CD4-positive, CD25-positive, alpha-beta regulatory T cell (primary cell): ENCODE measurements around the gene GART. TPM values are rescaled to one million over a fixed set of nuclear protein-coding genes. Genes with fewer than 3 reads are reported as not detected.

Experiments
- ATAC-seq, 2 donors: fragments of 150-1000 bp; cut with Tn5 transposase; one replicate each; pipeline ENCODE4 v1.10.0; 2021; ENCODE audit warnings: low read depth in 2 of 2, moderate number of reproducible peaks in 2 of 2, moderate library complexity in 1 of 2
- DNase-seq, 3 donors: peaks; one replicate each; pipeline versions ENCODE4 v3.0.0 to v3.0.0-alpha.2; 2012 to 2022; ENCODE audit warnings: mixed read lengths in 1 of 3
- H3K27ac ChIP-seq: one replicate; pipeline ENCODE4 v1.7.0; 2013; ENCODE audit warnings: mild to moderate bottlenecking, low read length; ENCODE audit not compliant: insufficient read depth, poor library complexity, severe bottlenecking
- H3K27me3 ChIP-seq: one replicate; pipeline ENCODE4 v1.7.0; 2013; ENCODE audit warnings: low read length; ENCODE audit not compliant: control insufficient read depth, insufficient read depth
- H3K36me3 ChIP-seq: one replicate; pipeline ENCODE4 v1.7.0; 2013; ENCODE audit warnings: mild to moderate bottlenecking, low read length, moderate library complexity; ENCODE audit not compliant: control insufficient read depth, insufficient read depth
- H3K4me1 ChIP-seq: 2 replicates; pipeline ENCODE4 v1.7.0; 2013; ENCODE audit warnings: mild to moderate bottlenecking, low read length; ENCODE audit not compliant: insufficient read depth, control insufficient read depth, poor library complexity, severe bottlenecking
- H3K4me3 ChIP-seq: one replicate; pipeline ENCODE4 v1.7.0; 2013; ENCODE audit warnings: low read depth, mild to moderate bottlenecking, low read length, moderate library complexity
- H3K9me3 ChIP-seq, 2 experiments: 1 replicate in 1 of 2; 2 replicates in 1 of 2; pipeline ENCODE4 v1.7.0; 2013; ENCODE audit warnings: low read length in 2 of 2, mild to moderate bottlenecking in 1 of 2, moderate library complexity in 1 of 2; ENCODE audit not compliant: control insufficient read depth in 2 of 2
- H3K27ac Mint-ChIP-seq, 3 donors: one replicate each; pipeline ENCODE4 v1.8.0; 2020 to 2022; ENCODE audit warnings: mild to moderate bottlenecking in 3 of 3, mixed read lengths in 3 of 3, moderate library complexity in 2 of 3
- H3K27me3 Mint-ChIP-seq: one replicate; pipeline ENCODE4 v1.8.0; 2022; ENCODE audit warnings: mild to moderate bottlenecking, mixed read lengths
- H3K36me3 Mint-ChIP-seq: one replicate; pipeline ENCODE4 v1.8.0; 2020; ENCODE audit warnings: mixed read lengths
- H3K4me1 Mint-ChIP-seq, 4 donors: one replicate each; pipeline ENCODE4 v1.8.0; 2020 to 2022; ENCODE audit warnings: mixed read lengths in 4 of 4, mild to moderate bottlenecking in 1 of 4
- H3K4me3 Mint-ChIP-seq, 4 donors: one replicate each; pipeline ENCODE4 v1.8.0; 2020 to 2022; ENCODE audit warnings: mild to moderate bottlenecking in 4 of 4, mixed read lengths in 4 of 4, moderate library complexity in 3 of 4
- H3K9me3 Mint-ChIP-seq, 7 donors: one replicate each; pipeline ENCODE4 v1.8.0; 2020 to 2022; ENCODE audit warnings: mixed read lengths in 7 of 7, mild to moderate bottlenecking in 3 of 7, moderate library complexity in 2 of 7
- polyA plus RNA-seq, 4 donors: library from polyadenylated mRNA; unstranded; fragments of 300-500 nt; fragmentation: Illumina TruSeq; gene quantifications; one replicate each; pipeline ENCODE4 v1.2.3, GENCODE V29; 2021
- total RNA-seq: library from RNA; stranded (reverse); gene quantifications from one replicate; pipeline ENCODE4 v1.2.3, GENCODE V29; 2022

GART gene
- total and polyA plus RNA-seq, 5 donors from 2014 or later = 44.0 to 63.9 (median 49.9) TPM

DNA sequence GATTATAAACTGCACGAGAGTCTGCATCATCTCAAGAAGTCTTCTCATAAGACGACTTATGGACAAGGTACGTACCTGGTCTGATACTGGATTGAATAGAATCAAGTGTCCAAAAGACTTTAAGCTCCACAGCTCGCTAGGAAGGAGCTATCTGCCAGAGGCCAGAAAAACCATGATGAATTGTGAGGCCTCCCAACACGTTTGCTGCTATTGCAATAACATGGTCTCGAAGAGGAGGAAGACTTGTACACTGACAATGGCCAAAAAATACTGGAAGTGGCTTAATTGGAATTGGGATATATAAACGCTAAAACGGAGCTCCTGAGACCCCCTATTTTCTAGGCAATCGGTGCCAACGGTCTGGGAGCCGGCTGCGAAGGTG lies 50.9 kb downstream of the GART start:
- DNase-seq (no peak), ATAC-seq (no peak)
- Histone ChIP-seq H3K4me1 (peaks cover 11% of the 10 kb centered on the region), H3K27me3 (no peaks in the 10 kb centered on the region), H3K4me3 (peak overlapping the region; percentile 83), H3K36me3 (no peaks in the 10 kb centered on the region), H3K27ac (no peak overlapping the region), H3K9me3 (no peaks in the 10 kb centered on the region)
- H3K4me3 Mint-ChIP-seq = peak overlapping the region; percentile 85 to 97 (median 92)
- no peaks in the 10 kb centered on the region for H3K9me3 Mint-ChIP-seq
- H3K36me3 Mint-ChIP-seq = no peaks in the 10 kb centered on the region
- H3K27ac Mint-ChIP-seq = peak overlapping the region; percentile 29 to 93 (median 92)
- H3K27me3 Mint-ChIP-seq = peaks cover 25% of the 10 kb centered on the region
- H3K4me1 Mint-ChIP-seq = peaks cover 3 to 14% (median 8%) of the 10 kb centered on the region in 4 donors

DNA sequence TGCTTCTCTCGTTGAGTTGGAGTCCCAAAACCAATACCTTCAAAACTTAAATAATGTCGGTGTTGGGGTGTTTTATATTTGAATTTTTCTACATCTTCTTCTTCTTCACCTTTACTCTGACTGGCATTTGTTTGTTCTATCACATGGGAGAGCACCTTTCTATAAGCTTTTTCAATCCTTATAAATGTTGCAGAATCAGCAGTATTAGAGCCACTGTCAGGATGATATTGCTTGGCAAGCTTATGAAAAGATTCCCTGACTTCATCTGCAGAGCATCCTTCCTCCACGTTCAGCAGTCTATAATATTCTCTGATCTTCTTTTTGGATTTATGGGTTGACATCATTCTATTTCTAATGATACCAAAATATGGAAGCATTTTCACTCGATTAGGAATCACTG lies 53.0 kb downstream of the GART start:
- Mint-ChIP-seq H3K4me3 (peak overlapping the region in 2 of 4 donors; percentile 64 to 85), H3K27me3 (peaks cover 21% of the 10 kb centered on the region), H3K9me3 (no peaks in the 10 kb centered on the region), H3K36me3 (no peaks in the 10 kb centered on the region), H3K4me1 (peaks cover 3 to 14% (median 8%) of the 10 kb centered on the region in 4 donors), H3K27ac (peak overlapping the region in 1 of 3 donors; percentile 18)
- no peaks in the 10 kb centered on the region for H3K36me3 ChIP-seq
- no peaks in the 10 kb centered on the region for H3K9me3 ChIP-seq
- H3K4me3 ChIP-seq = no peak overlapping the region
- DNase-seq (no peak), ATAC-seq (no peak)
- H3K27ac ChIP-seq = no peak overlapping the region
- H3K4me1 ChIP-seq = peaks cover 11% of the 10 kb centered on the region
- no peaks in the 10 kb centered on the region for H3K27me3 ChIP-seq

DNA sequence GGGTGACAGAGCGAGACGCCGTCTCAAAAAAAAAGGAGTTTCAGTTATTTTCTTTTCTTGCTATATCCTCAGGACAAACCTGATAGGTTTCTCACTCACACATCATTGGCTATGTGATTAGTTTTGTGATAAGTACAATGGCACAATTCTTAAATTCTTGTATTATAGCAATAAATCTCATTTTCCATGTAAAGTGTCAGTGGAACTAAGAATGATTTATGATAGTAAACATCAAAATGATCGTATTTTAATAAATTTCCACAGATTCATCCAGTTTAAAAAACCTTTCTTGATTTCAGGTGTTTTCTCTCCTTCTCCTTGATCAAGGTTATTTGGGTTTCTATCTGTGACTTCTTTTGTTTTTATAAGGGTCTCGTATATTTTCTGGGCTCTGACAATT lies 53.9 kb downstream of the GART start:
- H3K36me3 Mint-ChIP-seq = no peaks in the 10 kb centered on the region
- H3K9me3 Mint-ChIP-seq = no peaks in the 10 kb centered on the region
- Histone ChIP-seq H3K36me3 (no peaks in the 10 kb centered on the region), H3K27ac (no peak overlapping the region), H3K4me3 (no peak overlapping the region), H3K4me1 (peaks cover 11% of the 10 kb centered on the region), H3K9me3 (no peaks in the 10 kb centered on the region), H3K27me3 (no peaks in the 10 kb centered on the region)
- H3K27ac Mint-ChIP-seq = no peak overlapping the region
- ATAC-seq (no peak), DNase-seq (no peak)
- peaks cover 3 to 14% (median 8%) of the 10 kb centered on the region in 4 donors for H3K4me1 Mint-ChIP-seq
- no peak overlapping the region for H3K4me3 Mint-ChIP-seq
- peaks cover 22% of the 10 kb centered on the region for H3K27me3 Mint-ChIP-seq

DNA sequence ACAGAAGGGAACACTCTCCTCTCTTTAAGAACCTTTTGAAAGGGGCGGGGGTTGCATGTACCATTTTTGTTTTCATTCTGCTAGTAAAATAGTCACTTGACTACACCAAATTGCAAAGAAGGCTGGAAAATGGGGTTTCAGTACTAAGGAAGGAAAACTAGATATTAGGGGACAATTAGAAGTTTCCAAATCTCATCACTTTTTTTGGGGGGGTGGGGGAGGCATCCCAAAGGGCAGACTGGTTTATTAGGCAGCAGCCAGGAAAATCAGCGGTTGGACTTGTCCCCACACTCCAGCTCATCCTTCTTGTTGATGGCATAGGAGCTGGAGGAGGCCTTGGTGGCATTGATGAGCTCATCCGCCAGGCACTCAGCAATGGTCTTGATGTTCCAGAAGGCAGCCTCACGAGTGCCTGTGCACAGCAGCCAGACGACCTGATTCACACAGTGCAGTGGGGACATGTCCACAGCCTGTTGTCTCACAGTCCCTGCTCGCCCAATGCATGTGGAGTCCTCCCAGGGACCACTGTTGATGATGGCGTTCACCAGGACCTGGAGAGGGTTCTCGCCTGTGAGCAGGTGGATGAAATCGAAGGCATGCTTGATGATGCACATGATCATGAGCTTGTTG lies 60.5 kb downstream of the GART start:
- Histone ChIP-seq H3K9me3 (no peaks in the 10 kb centered on the region), H3K4me3 (no peak overlapping the region), H3K27me3 (no peaks in the 10 kb centered on the region), H3K4me1 (peaks cover 16% of the 10 kb centered on the region), H3K36me3 (no peaks in the 10 kb centered on the region), H3K27ac (no peak overlapping the region)
- ATAC-seq = no peak
- H3K4me1 Mint-ChIP-seq = peaks cover 7 to 34% (median 12%) of the 10 kb centered on the region in 4 donors
- peak overlapping the region; percentile 81 to 99 (median 94) for H3K4me3 Mint-ChIP-seq
- peaks cover 3% of the 10 kb centered on the region for H3K36me3 Mint-ChIP-seq
- DNase-seq = no peak
- H3K9me3 Mint-ChIP-seq = no peaks in the 10 kb centered on the region
- H3K27ac Mint-ChIP-seq = peak overlapping the region in 1 of 3 donors; percentile 84
- peaks cover 10% of the 10 kb centered on the region for H3K27me3 Mint-ChIP-seq

DNA sequence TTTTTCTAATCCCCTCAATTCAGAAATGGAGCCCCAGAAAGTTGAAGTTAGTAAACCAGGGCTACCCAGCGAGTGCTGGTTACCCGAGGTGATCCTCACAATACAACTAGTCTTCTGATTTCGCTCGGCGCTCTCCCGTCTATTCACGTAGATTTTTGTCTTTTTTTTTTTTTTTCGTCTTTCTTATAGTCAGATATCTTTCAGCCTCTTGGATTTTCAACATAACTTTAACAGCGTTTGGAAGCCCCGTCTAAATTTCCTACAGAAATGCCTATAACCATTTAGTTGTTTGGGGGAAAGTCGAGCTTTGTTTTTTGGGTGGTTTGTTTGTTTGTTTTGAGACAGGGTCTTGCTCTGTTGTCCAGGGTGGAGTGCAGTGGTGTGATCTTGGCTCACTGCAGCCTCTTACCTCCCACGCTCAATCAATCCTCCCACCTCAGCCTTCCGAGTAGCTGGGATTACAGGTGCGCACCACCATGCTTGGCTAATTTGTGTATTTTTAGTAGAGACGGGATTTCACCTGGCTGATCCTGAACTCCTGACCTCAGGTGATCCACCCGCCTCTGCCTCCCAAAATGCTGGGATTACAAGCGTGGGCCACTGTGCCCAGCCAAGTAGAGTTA lies 61.3 kb downstream of the GART start:
- Histone ChIP-seq H3K27ac (peak overlapping the region; percentile 92), H3K9me3 (no peaks in the 10 kb centered on the region), H3K4me1 (peaks cover 16% of the 10 kb centered on the region), H3K27me3 (no peaks in the 10 kb centered on the region), H3K4me3 (peak overlapping the region; percentile 88), H3K36me3 (no peaks in the 10 kb centered on the region)
- Mint-ChIP-seq H3K36me3 (peaks cover 3% of the 10 kb centered on the region), H3K4me3 (peak overlapping the region; percentile 81 to 99 (median 94)), H3K4me1 (peaks cover 7 to 36% (median 12%) of the 10 kb centered on the region in 4 donors), H3K9me3 (no peaks in the 10 kb centered on the region), H3K27ac (peak overlapping the region; percentile 73 to 90 (median 84)), H3K27me3 (peaks cover 10% of the 10 kb centered on the region)
- ATAC-seq (no peak), DNase-seq (no peak)

DNA sequence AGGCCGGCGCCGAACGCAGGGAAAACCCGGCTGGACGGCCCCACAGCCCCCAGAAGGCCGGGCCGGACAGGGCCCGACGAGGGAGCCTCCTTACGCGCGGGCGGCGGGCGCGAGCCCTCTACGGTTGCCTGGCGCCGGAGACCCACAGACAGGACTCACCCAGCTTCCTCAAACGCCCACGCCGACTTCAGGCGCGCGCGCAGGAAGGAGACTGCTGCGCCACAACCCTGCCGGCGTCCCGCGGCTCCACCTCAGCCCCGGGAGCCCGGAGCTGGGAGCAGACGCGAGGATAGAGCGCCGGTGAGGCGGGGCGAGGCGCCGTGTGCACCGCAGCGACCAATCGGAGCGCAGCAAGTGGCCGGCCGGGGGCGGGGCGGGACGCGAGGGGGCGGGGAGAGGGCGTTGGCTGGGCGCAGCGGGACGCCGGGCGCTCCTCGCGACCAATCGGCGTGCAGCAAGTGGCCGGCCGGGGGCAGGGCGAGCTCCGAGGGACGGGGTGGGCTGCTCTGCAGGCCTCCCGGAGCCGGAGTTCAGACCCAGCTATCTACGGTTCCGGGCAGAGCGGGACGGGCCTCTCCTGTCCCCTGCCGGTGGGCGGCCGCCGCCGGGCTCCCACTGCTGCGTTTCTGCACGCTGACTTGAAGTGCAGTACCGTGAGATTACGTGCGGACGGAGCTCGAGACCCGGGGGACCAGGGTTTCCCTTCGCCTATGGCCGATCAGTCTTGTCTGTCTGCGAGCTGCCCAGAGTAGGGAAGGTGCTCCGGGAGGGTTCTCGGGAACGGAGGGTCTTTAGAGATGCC lies 62.0 kb downstream of the GART start, which contains the start of gene TMEM50B:
TSS of gene TMEM50B (minus strand) at position 296 of the 802 bp plus-strand sequence. CDS start 11,089 bp downstream, outside the sequence.
- peaks cover 16% of the 10 kb centered on the region for H3K4me1 ChIP-seq
- H3K36me3 ChIP-seq = no peaks in the 10 kb centered on the region
- peak; percentile 87 to 89 for ATAC-seq
- H3K9me3 ChIP-seq = no peaks in the 10 kb centered on the region
- Mint-ChIP-seq H3K4me3 (peak within 1 kb of the TSS; percentile 90 to 99 (median 94)), H3K9me3 (no peaks in the 10 kb centered on the region), H3K4me1 (peaks cover 7 to 36% (median 12%) of the 10 kb centered on the region in 4 donors), H3K27me3 (peaks cover 10% of the 10 kb centered on the region), H3K27ac (peak within 1 kb of the TSS; percentile 73 to 93 (median 88)), H3K36me3 (peaks cover 3% of the 10 kb centered on the region)
- peak within 1 kb of the TSS; percentile 92 for H3K27ac ChIP-seq
- H3K27me3 ChIP-seq = no peaks in the 10 kb centered on the region
- peak; percentile 91 to 97 (median 94) for DNase-seq
- peak within 1 kb of the TSS; percentile 90 for H3K4me3 ChIP-seq

DNA sequence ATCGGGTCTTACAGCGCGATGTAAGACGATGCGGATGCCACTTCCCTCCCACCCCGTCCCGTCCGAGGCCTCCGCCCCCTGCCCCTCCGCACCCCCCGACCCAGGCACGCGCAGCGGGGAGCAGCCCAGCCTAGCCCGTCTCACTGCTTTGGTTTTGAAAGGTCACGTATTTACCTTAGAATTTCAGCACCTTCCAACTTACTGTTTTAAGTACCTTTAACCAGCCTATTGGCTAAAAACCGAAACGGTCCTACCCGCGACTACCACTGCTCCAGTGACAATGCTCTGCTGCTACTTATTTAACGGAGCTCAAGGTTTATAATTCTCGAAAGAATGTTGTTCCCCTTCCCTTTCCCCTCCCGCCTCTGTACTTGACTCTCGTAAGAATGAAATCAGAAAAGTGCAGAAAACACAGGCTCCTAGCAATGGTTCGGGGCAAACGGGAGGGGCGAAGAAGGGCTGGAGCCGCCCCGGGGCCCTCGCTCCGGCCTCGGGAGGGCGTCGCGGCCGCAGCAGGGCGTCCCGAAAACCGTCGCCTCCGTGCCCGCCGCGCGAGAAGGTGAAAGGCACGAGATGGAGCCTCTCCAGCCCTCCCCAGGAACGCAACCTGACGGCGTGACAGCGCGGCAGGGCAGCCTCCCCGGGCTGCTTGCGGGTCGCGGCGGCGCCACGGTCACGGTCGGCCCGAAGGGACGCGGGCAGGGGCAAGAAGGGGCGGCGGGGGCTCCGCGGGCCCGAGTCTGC lies 62.8 kb downstream of the GART start:
- Histone ChIP-seq H3K4me3 (peak overlapping the region; percentile 90), H3K36me3 (no peaks in the 10 kb centered on the region), H3K27me3 (no peaks in the 10 kb centered on the region), H3K9me3 (no peaks in the 10 kb centered on the region), H3K27ac (peak overlapping the region; percentile 92), H3K4me1 (peaks cover 16% of the 10 kb centered on the region)
- ATAC-seq (peak; percentile 7 to 11), DNase-seq (peak; percentile 33 to 66 (median 54))
- H3K4me1 Mint-ChIP-seq = peaks cover 7 to 36% (median 12%) of the 10 kb centered on the region in 4 donors
- peak overlapping the region; percentile 88 to 99 (median 91) for H3K4me3 Mint-ChIP-seq
- H3K27me3 Mint-ChIP-seq = peaks cover 6% of the 10 kb centered on the region
- peak overlapping the region; percentile 43 to 93 (median 88) for H3K27ac Mint-ChIP-seq
- H3K36me3 Mint-ChIP-seq = peaks cover 3% of the 10 kb centered on the region
- no peaks in the 10 kb centered on the region for H3K9me3 Mint-ChIP-seq
